Nephron (organoid): Measurements from ENCODE around the gene CERS4.

ENCODE experiments used
- H3K27ac Mint-ChIP-seq, 3 experiments: 2 replicates each; pipeline ENCODE4 v1.8.0; 2020; ENCODE audit warnings: mixed read lengths in 3 of 3, mild to moderate bottlenecking in 2 of 3, moderate library complexity in 1 of 3
- H3K27me3 Mint-ChIP-seq: 2 replicates; pipeline ENCODE4 v1.8.0; 2021; ENCODE audit warnings: low read depth, mild to moderate bottlenecking, moderate library complexity, mixed read lengths
- H3K36me3 Mint-ChIP-seq: 2 replicates; pipeline ENCODE4 v1.8.0; 2020; ENCODE audit warnings: low read depth, mixed read lengths
- H3K4me1 Mint-ChIP-seq: 2 replicates; pipeline ENCODE4 v1.8.0; 2020; ENCODE audit warnings: mixed read lengths
- H3K4me3 Mint-ChIP-seq, 3 experiments: 2 replicates each; pipeline ENCODE4 v1.8.0; 2020; ENCODE audit warnings: mild to moderate bottlenecking in 3 of 3, mixed read lengths in 3 of 3, moderate library complexity in 2 of 3
- H3K9me3 Mint-ChIP-seq: 2 replicates; pipeline ENCODE4 v1.8.0; 2020; ENCODE audit warnings: mixed read lengths
- TF ChIP-seq, protein P1 (sequence below), 3 experiments: fragments of 200-600 bp; sonication (generic); IDR thresholded peaks; one replicate each; pipeline ENCODE4 v1.5.0; 2021; ENCODE audit warnings: antibody characterized with exemption in 3 of 3; ENCODE audit not compliant: unreplicated experiment in 3 of 3

The CERS4 gene

DNA sequence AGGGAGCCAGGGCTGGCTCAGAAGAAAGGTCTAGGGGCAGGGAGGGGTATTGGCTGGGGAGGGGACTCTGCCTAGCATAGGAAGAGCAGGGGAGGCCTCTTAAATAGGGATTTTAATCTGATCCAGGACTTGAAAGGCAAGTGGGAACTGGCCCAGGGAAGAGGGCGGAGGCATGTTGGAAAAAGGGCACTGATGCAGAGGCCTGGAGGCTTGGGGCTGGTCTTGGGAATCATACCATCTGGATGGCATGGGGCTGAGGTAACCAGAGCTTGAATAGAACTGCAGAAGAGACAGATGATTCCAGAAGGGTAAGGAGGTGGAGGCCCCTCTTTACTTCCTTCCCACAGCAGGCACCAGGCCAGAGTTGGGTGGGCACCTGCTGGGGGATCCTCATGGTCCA is 29.1 kb downstream of the CERS4 start:
- Mint-ChIP-seq H3K27me3 (no peaks in the 10 kb centered on the region), H3K36me3 (peaks cover 35% of the 10 kb centered on the region), H3K4me3 (peak overlapping the region in 1 of 3 experiments; percentile 16), H3K4me1 (peaks cover 27% of the 10 kb centered on the region), H3K9me3 (peaks cover 7% of the 10 kb centered on the region), H3K27ac (peak overlapping the region; percentile 34 to 61 (median 59))
- TF ChIP-seq, protein P1, sequence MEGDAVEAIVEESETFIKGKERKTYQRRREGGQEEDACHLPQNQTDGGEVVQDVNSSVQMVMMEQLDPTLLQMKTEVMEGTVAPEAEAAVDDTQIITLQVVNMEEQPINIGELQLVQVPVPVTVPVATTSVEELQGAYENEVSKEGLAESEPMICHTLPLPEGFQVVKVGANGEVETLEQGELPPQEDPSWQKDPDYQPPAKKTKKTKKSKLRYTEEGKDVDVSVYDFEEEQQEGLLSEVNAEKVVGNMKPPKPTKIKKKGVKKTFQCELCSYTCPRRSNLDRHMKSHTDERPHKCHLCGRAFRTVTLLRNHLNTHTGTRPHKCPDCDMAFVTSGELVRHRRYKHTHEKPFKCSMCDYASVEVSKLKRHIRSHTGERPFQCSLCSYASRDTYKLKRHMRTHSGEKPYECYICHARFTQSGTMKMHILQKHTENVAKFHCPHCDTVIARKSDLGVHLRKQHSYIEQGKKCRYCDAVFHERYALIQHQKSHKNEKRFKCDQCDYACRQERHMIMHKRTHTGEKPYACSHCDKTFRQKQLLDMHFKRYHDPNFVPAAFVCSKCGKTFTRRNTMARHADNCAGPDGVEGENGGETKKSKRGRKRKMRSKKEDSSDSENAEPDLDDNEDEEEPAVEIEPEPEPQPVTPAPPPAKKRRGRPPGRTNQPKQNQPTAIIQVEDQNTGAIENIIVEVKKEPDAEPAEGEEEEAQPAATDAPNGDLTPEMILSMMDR (IDR thresholded peaks at IDR 0.05; ENCODE audit: unreplicated experiment in 3 of 3) = no peak

DNA sequence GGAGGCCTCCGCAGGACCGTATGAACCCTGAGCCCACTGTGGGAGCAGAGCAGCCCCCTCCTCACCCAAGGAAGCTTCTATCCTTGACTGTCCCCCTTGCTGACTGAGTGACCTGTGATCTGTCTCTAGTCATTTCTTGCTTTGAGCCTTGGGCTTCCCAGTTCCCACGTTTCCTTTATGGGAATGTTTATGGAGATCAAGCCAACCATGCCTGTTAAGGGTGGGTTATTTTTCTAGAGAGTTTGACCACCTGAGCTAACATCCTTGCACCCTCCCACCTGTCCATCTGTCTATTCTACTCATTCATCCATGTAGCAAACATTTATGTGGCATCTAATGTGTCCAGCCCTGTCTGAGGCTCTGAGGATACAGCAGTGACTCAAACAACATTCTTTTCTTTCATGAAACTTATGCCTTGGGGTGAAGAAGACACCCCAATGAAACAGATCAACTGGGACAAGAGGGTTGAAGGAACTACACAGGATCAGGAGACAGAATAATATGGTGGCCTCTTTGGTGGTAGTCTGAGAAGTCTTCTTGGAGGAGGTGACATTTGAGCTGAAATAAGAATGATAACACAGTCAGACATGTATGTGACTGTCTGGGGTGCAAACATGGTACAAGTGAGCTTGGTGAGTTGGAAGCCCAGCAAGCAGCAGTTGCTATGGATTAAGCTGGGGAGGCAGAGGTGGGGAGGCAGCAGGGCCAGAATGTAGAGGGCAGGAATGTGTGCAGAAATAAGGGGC is 30.5 kb downstream of the CERS4 start:
- peaks cover 10% of the 10 kb centered on the region for H3K9me3 Mint-ChIP-seq
- H3K4me3 Mint-ChIP-seq = peak overlapping the region; percentile 6 to 42 (median 30)
- peaks cover 27% of the 10 kb centered on the region for H3K4me1 Mint-ChIP-seq
- TF ChIP-seq, protein P1 (IDR thresholded peaks at IDR 0.05; ENCODE audit: unreplicated experiment in 3 of 3) = no peak
- H3K36me3 Mint-ChIP-seq = peaks cover 47% of the 10 kb centered on the region
- H3K27me3 Mint-ChIP-seq = no peaks in the 10 kb centered on the region
- peak overlapping the region; percentile 82 to 94 (median 87) for H3K27ac Mint-ChIP-seq

DNA sequence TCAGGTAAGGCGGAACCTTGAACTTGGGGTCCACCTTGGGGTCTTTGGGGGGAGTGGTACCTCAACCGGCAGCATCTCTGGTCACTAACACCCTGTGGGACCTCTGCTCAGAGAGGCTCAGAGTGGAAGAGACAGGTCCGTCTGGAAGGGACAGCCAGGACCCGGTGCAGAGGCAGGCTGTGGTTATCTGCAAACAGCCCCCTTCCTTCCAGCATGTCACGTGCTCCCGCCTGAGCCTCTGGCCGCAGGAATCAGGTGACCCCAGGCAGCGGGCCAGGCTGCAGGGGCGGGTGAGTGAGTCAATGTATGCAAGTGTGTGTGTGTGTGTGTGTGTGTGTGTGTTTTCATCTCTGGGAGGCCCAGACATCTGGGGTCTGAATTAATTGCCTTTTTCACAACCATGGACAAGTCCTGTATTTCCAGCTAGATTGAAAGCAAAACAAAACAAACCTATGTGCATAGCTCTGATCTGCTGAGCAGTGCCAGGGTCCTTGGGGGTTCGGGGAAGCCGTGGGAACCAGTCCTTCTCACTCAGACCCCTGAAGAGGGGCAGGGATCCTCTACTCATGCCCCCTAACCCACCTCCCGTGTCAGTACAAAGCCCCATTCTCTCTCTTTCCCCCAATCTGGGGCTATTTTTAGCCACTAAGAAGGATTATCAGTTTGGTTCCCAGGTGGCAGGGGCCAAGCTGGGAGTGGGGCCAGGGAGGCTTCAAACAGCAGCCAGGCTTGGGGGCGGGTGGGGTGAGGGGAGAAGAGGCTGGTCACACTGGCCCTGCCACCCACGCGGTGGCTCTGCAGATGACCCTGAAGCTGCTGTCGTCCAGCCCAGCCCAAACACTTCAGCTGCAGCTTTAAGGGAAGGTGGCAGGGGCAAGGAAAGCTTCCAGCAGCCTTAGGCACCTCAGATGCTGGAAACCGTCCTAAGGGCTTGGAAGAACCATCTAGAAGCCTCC is 31.4 kb downstream of the CERS4 start:
- peaks cover 47% of the 10 kb centered on the region for H3K36me3 Mint-ChIP-seq
- TF ChIP-seq, protein P1 (IDR thresholded peaks at IDR 0.05; ENCODE audit: unreplicated experiment in 3 of 3) = no peak
- no peaks in the 10 kb centered on the region for H3K27me3 Mint-ChIP-seq
- H3K9me3 Mint-ChIP-seq = peaks cover 10% of the 10 kb centered on the region
- H3K4me1 Mint-ChIP-seq = peaks cover 27% of the 10 kb centered on the region
- H3K4me3 Mint-ChIP-seq = peak overlapping the region; percentile 30 to 42 (median 35)
- H3K27ac Mint-ChIP-seq = peak overlapping the region; percentile 82 to 94 (median 87)

DNA sequence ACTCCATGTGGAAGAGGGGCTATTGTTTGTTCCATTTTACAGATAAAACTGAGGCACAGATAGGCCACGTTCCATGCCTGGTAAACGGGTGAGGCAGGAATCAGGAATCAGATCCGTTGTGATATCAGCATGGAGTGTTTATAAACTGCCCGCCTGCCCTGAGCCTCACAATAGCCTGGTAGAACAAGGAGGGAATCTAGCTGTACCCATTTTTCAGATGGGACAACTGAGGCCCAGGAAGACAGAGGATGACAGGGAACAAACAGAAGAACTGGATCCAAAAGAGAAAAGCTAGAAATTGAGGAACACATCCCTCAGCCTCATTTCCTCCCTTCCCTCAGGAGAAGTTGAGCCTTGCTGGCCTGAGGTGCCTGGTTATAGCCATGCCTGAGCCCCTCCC is 32.5 kb downstream of the CERS4 start:
- H3K4me3 Mint-ChIP-seq = no peak overlapping the region
- H3K36me3 Mint-ChIP-seq = peaks cover 48% of the 10 kb centered on the region
- no peaks in the 10 kb centered on the region for H3K27me3 Mint-ChIP-seq
- TF ChIP-seq, protein P1 (IDR thresholded peaks at IDR 0.05; ENCODE audit: unreplicated experiment in 3 of 3) = no peak
- peak overlapping the region in 1 of 3 experiments; percentile 94 for H3K27ac Mint-ChIP-seq
- H3K9me3 Mint-ChIP-seq = peaks cover 10% of the 10 kb centered on the region
- peaks cover 27% of the 10 kb centered on the region for H3K4me1 Mint-ChIP-seq

DNA sequence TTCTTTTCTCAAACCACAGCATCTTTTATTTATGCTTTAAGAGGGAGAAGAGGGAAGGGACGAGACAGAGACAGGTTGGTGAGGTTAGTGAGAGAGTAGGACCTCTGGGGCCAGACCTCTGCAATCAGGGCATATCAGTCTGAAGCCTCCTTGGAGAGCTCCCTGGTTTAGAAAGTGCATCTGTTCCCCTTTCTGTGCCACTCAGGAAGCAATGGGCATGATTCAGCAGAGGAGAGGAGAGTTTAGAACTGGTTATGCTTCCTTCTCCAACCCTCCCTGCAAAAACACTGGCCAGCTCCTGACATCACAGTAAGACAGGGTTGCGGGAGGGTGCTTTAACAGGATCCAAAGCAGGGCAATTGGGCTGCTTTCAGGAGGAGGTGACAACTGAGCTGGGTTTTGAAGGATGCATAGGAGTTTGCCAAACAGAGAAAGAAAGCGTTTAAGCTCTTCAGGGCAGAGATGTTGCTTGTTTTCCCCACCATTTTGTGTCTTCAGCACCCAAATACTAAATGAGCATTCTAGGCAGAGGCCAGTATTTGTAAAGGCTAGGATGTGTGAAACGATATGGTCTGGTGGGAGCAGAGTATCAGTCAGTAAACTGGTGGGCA is 33.1 kb downstream of the CERS4 start:
- H3K4me1 Mint-ChIP-seq = peaks cover 27% of the 10 kb centered on the region
- peaks cover 10% of the 10 kb centered on the region for H3K9me3 Mint-ChIP-seq
- no peak overlapping the region for H3K27ac Mint-ChIP-seq
- TF ChIP-seq, protein P1 (IDR thresholded peaks at IDR 0.05; ENCODE audit: unreplicated experiment in 3 of 3) = no peak
- H3K4me3 Mint-ChIP-seq = no peak overlapping the region
- H3K36me3 Mint-ChIP-seq = peaks cover 49% of the 10 kb centered on the region
- H3K27me3 Mint-ChIP-seq = no peaks in the 10 kb centered on the region
